Transverse colon (tissue), 4 donors: ENCODE data around the gene SPINK13. TPM values are rescaled to one million over a fixed set of nuclear protein-coding genes. Genes with fewer than 3 reads are reported as not detected.

Source experiments
- DNase-seq: peaks from one replicate; pipeline ENCODE4 v3.0.0-alpha.2; 2019
- H3K27ac ChIP-seq, 4 donors: fragments of 200-600 bp; sonication (generic); 2 replicates each; pipeline ENCODE4 v1.5.1; 2016 to 2018; ENCODE audit warnings: inconsistent platforms in 4 of 4
- H3K27me3 ChIP-seq: fragments of 200-600 bp; sonication (generic); 2 replicates; pipeline ENCODE4 v1.5.1; 2017; ENCODE audit warnings: inconsistent platforms
- H3K36me3 ChIP-seq, 4 donors: fragments of 200-600 bp; sonication (generic); 2 replicates each; pipeline ENCODE4 v1.5.1; 2017 to 2019; ENCODE audit warnings: inconsistent platforms in 4 of 4
- H3K4me1 ChIP-seq, 4 donors: fragments of 200-600 bp; sonication (generic); 2 replicates each; pipeline ENCODE4 v1.5.1; 2017 to 2020; ENCODE audit warnings: inconsistent platforms in 4 of 4
- H3K4me3 ChIP-seq, 4 donors: fragments of 200-600 bp; sonication (generic); 1 replicate in 1 of 4; 2 replicates in 3 of 4; pipeline versions ENCODE4 v1.5.1 to v1.6.1; 2017 to 2019; ENCODE audit warnings: inconsistent platforms in 4 of 4
- H3K9me3 ChIP-seq, 2 donors: fragments of 200-600 bp; sonication (generic); 2 replicates each; pipeline ENCODE4 v1.5.1; 2017 to 2019; ENCODE audit warnings: inconsistent platforms in 2 of 2
- EP300 ChIP-seq: sonication (generic); formaldehyde crosslinking; IDR thresholded peaks from one replicate; pipeline ENCODE4 v1.6.1; 2017; ENCODE audit warnings: antibody characterized with exemption, low read depth
- POLR2A ChIP-seq: fragments of 450-650 bp; IDR thresholded peaks from one replicate; pipeline ENCODE4 v1.6.1; 2016; ENCODE audit warnings: antibody characterized with exemption, mild to moderate bottlenecking, moderate library complexity
- POLR2AphosphoS5 ChIP-seq, 3 donors: sonication (generic); formaldehyde crosslinking; IDR thresholded peaks; one replicate each; pipeline ENCODE4 v1.6.1; 2016; ENCODE audit warnings: antibody characterized with exemption in 3 of 3
- WGBS, 2 donors: methylation state at CpG; one replicate each; pipeline ENCODE4 v1.1.5; 2018; ENCODE audit warnings: low coverage in 1 of 2; 5-methylcytosine and 5-hydroxymethylcytosine counted together
- in situ Hi-C, 4 donors: fragments of 200-750 bp; cut with MboI; loops; one replicate each; pipeline versions ENCODE4 v1.15.0 to v1.15.1; 2017; ENCODE audit warnings: low sequenced_read_pairs in 3 of 4, low pct_ligation_motif_present in 1 of 4, low pct_unique_long_range_greater_than_20kb in 1 of 4
- intact Hi-C: fragments of 100-400 bp; cut with DNase I; formaldehyde crosslinking; loops from one replicate; pipeline ENCODE4 v1.15.1; 2023; ENCODE audit warnings: low total_unique reads
- total RNA-seq, 4 donors: library from RNA; depleted of rRNA; stranded (reverse); fragments of >200 nt; gene quantifications; one replicate each; pipeline ENCODE4 v1.1.0, GENCODE V29; 2016
- TF ChIP-seq, protein P1 (sequence below), 5 experiments: fragments of 200-600 bp in 3 of 5; fragments of 450-650 bp in 2 of 5; sonication (generic) in 3 of 5; IDR thresholded peaks; 1 replicate in 2 of 5; 2 replicates in 3 of 5; pipeline ENCODE4 v1.5.1; 2016 to 2017; ENCODE audit warnings: antibody characterized with exemption in 5 of 5, inconsistent platforms in 3 of 5, mild to moderate bottlenecking in 2 of 5, moderate library complexity in 1 of 5

The SPINK13 gene
- total RNA-seq, 4 donors from 2014 or later: not detected

DNA sequence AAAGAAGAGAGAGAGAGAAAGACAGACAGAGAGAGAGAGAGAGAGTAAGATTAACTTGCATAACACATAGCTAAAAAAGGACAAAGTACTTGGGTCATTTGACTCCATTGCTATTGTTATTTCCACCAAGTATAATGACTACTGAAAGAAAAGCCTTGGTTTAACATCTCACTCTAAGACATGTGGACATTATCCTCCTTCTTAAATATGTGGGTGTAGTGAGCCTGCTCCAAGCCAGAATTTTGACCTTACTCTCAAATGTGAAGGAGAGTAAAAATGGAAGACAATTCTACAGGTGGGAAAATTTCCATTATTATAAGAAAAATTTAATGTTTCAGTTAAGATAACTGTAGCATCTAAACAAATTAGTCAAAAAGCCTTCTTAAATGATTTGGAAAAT lies 38.8 kb upstream of the SPINK13 start:
- H3K27me3 ChIP-seq: no peaks in the 10 kb centered on the region
- DNase-seq: no peak
- intact Hi-C loops: no loop called here
- no peaks in the 10 kb centered on the region for H3K4me1 ChIP-seq
- H3K27ac ChIP-seq: no peak overlapping the region
- no peak overlapping the region for H3K4me3 ChIP-seq
- in situ Hi-C loops: no loop called here
- TF ChIP-seq EP300 (no peak), POLR2A (no peak), POLR2AphosphoS5 (IDR thresholded peaks at IDR 0.05) (no peak)
- TF ChIP-seq, protein P1, sequence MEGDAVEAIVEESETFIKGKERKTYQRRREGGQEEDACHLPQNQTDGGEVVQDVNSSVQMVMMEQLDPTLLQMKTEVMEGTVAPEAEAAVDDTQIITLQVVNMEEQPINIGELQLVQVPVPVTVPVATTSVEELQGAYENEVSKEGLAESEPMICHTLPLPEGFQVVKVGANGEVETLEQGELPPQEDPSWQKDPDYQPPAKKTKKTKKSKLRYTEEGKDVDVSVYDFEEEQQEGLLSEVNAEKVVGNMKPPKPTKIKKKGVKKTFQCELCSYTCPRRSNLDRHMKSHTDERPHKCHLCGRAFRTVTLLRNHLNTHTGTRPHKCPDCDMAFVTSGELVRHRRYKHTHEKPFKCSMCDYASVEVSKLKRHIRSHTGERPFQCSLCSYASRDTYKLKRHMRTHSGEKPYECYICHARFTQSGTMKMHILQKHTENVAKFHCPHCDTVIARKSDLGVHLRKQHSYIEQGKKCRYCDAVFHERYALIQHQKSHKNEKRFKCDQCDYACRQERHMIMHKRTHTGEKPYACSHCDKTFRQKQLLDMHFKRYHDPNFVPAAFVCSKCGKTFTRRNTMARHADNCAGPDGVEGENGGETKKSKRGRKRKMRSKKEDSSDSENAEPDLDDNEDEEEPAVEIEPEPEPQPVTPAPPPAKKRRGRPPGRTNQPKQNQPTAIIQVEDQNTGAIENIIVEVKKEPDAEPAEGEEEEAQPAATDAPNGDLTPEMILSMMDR (IDR thresholded peaks at IDR 0.05): no peak
- no peaks in the 10 kb centered on the region for H3K9me3 ChIP-seq
- no peaks in the 10 kb centered on the region for H3K36me3 ChIP-seq

DNA sequence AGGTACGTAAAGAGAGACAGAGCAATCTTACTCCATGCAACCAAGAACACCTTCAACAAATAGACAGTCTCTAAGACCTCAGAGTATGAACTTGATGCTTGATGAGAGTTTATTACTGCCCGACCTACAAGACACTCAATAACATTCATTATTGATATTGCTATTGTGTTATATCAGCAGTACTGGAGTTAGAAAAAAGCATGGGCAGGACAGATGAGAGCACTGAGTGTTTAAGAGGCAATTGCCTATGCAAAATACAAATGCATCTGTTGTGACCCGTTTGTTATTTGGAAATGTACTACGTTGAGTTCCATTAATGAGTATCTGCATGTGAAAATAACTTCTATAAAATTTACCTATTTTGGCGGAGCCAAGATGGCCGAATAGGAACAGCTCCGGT lies 38.4 kb upstream of the SPINK13 start:
- no peak overlapping the region for H3K27ac ChIP-seq
- H3K36me3 ChIP-seq: no peaks in the 10 kb centered on the region
- no peak for DNase-seq
- no peaks in the 10 kb centered on the region for H3K4me1 ChIP-seq
- H3K9me3 ChIP-seq: no peaks in the 10 kb centered on the region
- no peaks in the 10 kb centered on the region for H3K27me3 ChIP-seq
- intact Hi-C loops: no loop called here
- TF ChIP-seq EP300: no peak
- TF ChIP-seq, protein P1 (IDR thresholded peaks at IDR 0.05): no peak
- TF ChIP-seq POLR2AphosphoS5 (IDR thresholded peaks at IDR 0.05): no peak
- TF ChIP-seq POLR2A: no peak
- no peak overlapping the region for H3K4me3 ChIP-seq
- in situ Hi-C loops: no loop called here
- 86 to 94% methylated on average over 4 to 7 of the region's 7 CpGs for WGBS, 2 donors

DNA sequence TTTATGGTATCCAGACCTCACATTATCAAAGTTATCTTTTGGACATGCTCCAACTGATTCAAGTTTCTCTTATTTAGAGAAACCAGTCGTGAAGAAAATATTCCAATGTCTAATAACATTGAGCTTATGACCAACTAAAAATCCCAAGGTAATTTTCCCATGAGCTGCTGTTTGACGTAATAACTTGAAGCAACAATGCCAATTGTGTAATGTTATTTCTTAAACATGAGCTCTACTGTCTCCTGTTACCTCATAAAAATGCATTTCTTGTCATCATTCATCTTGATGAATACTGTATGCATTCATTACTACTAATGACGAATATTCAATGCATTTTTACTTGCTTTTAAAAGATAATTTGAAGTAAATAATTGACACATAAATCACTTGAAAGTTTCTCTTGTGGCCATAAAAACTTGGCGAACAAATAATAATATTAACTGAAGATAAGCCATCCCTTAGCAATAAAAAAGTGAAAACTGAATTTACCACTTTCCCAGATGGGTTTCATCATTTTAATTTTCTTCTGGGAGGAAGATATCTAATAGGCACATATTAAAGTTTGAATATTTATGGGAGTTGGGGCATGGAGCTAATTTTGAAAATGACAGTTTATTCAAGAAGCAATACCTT lies 30.7 kb upstream of the SPINK13 start:
- no peak overlapping the region for H3K27ac ChIP-seq
- 30 to 32% methylated on average over 4 of the region's 4 CpGs for WGBS, 2 donors

DNA sequence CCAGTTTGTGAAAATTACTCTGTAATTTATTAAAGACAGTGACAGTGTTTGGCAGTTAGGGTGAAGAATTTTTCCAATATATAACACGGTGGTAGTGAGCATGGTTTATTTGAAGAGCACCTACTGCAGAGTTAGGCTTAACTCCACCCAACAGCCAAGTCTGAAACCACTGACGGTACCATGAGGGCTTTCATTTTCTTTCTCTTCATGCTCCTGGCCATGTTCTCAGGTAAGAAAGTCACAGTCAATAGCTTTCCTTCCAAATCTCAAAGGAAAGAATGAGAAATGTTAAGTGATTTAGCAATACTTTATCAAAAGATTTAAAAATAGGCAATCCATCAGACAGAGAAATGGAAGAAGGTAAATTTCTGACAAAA lies 30.2 kb upstream of the SPINK13 start, which contains the start of gene MARCOL:
Gene MARCOL, plus strand, starts transcription at position 108 of the 377 bp plus-strand sequence. Its CDS starts 73 bp downstream, at position 181.
- DNase-seq: no peak
- Histone ChIP-seq H3K27me3 (no peaks in the 10 kb centered on the region), H3K27ac (no peak within 1 kb of the TSS), H3K4me3 (no peak within 1 kb of the TSS), H3K4me1 (no peaks in the 10 kb centered on the region), H3K36me3 (no peaks in the 10 kb centered on the region), H3K9me3 (no peaks in the 10 kb centered on the region)
- TF ChIP-seq POLR2AphosphoS5 (IDR thresholded peaks at IDR 0.05): no peak
- no peak for TF ChIP-seq EP300
- TF ChIP-seq POLR2A: no peak
- TF ChIP-seq, protein P1 (IDR thresholded peaks at IDR 0.05): no peak
- 50 to 51% methylated on average over 2 of the region's 2 CpGs for WGBS, 2 donors
- intact Hi-C loops (no loop called here), in situ Hi-C loops (no loop called here)

More for the DNA sequence above, 30.7 kb upstream of the SPINK13 start:
- no peak for TF ChIP-seq POLR2A
- TF ChIP-seq EP300: no peak
- TF ChIP-seq, protein P1 (IDR thresholded peaks at IDR 0.05): no peak
- no peak for TF ChIP-seq POLR2AphosphoS5 (IDR thresholded peaks at IDR 0.05)
- Histone ChIP-seq H3K27me3 (no peaks in the 10 kb centered on the region), H3K4me3 (no peak overlapping the region), H3K4me1 (no peaks in the 10 kb centered on the region), H3K36me3 (no peaks in the 10 kb centered on the region), H3K9me3 (no peaks in the 10 kb centered on the region)
- in situ Hi-C loops: no loop called here
- no peak for DNase-seq
- intact Hi-C loops: no loop called here
